ENCODE measurements around the gene MAPKAP1.

MAPKAP1 gene

GRCh38 chr9:125418404-125418803, 288.6 kb downstream of the MAPKAP1 start:
- no peak overlapping the region for H3K4me2 ChIP-seq (ENCODE audit: low read length)
- H3K79me2 ChIP-seq, result no peaks in the 10 kb centered on the region
- no peaks in the 10 kb centered on the region for H3K4me1 ChIP-seq
- no peaks in the 10 kb centered on the region for H3K36me3 ChIP-seq (ENCODE audit: control insufficient read depth, insufficient read depth, low read length)
- H3K4me3 ChIP-seq (ENCODE audit: low read depth, low read length), result no peak overlapping the region
- TF ChIP-seq, protein P1, sequence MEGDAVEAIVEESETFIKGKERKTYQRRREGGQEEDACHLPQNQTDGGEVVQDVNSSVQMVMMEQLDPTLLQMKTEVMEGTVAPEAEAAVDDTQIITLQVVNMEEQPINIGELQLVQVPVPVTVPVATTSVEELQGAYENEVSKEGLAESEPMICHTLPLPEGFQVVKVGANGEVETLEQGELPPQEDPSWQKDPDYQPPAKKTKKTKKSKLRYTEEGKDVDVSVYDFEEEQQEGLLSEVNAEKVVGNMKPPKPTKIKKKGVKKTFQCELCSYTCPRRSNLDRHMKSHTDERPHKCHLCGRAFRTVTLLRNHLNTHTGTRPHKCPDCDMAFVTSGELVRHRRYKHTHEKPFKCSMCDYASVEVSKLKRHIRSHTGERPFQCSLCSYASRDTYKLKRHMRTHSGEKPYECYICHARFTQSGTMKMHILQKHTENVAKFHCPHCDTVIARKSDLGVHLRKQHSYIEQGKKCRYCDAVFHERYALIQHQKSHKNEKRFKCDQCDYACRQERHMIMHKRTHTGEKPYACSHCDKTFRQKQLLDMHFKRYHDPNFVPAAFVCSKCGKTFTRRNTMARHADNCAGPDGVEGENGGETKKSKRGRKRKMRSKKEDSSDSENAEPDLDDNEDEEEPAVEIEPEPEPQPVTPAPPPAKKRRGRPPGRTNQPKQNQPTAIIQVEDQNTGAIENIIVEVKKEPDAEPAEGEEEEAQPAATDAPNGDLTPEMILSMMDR (IDR thresholded peaks at IDR 0.05), result no peak
- H3K9me3 ChIP-seq (ENCODE audit: control insufficient read depth, low read length), result no peaks in the 10 kb centered on the region
- no peaks in the 10 kb centered on the region for H3K27me3 ChIP-seq (ENCODE audit: control insufficient read depth, insufficient read depth, low read length)
- H2AFZ ChIP-seq, result no peak overlapping the region
- no peak overlapping the region for H3K9ac ChIP-seq
- no peak overlapping the region for H3K27ac ChIP-seq

GRCh38 chr9:125416517-125416916, 290.5 kb downstream of the MAPKAP1 start:
- Histone ChIP-seq H3K4me2 (ENCODE audit: low read length) (no peak overlapping the region), H3K27me3 (ENCODE audit: control insufficient read depth, insufficient read depth, low read length) (no peaks in the 10 kb centered on the region), H3K27ac (no peak overlapping the region), H3K4me1 (no peaks in the 10 kb centered on the region), H2AFZ (no peak overlapping the region), H3K9ac (no peak overlapping the region), H3K79me2 (no peaks in the 10 kb centered on the region), H3K9me3 (ENCODE audit: control insufficient read depth, low read length) (no peaks in the 10 kb centered on the region), H3K4me3 (ENCODE audit: low read depth, low read length) (no peak overlapping the region), H3K36me3 (ENCODE audit: control insufficient read depth, insufficient read depth, low read length) (no peaks in the 10 kb centered on the region)
- TF ChIP-seq, protein P1 (IDR thresholded peaks at IDR 0.05), result no peak

- no peaks in the 10 kb centered on the region for H3K36me3 ChIP-seq (ENCODE audit: control insufficient read depth, insufficient read depth, low read length)
- no peak overlapping the region for H3K4me2 ChIP-seq (ENCODE audit: low read length)
- H3K4me3 ChIP-seq (ENCODE audit: low read depth, low read length), result no peak overlapping the region
- no peaks in the 10 kb centered on the region for H3K27me3 ChIP-seq (ENCODE audit: control insufficient read depth, insufficient read depth, low read length)
- no peak overlapping the region for H3K9ac ChIP-seq
- no peaks in the 10 kb centered on the region for H3K79me2 ChIP-seq
- H2AFZ ChIP-seq, result no peak overlapping the region
- H3K27ac ChIP-seq, result no peak overlapping the region
- TF ChIP-seq, protein P1 (IDR thresholded peaks at IDR 0.05), result no peak
- H3K4me1 ChIP-seq, result no peaks in the 10 kb centered on the region
- H3K9me3 ChIP-seq (ENCODE audit: control insufficient read depth, low read length), result no peaks in the 10 kb centered on the region
These were observed 291.2 kb downstream of the MAPKAP1 start for GRCh38 chr9:125415583-125416460.

DNA sequence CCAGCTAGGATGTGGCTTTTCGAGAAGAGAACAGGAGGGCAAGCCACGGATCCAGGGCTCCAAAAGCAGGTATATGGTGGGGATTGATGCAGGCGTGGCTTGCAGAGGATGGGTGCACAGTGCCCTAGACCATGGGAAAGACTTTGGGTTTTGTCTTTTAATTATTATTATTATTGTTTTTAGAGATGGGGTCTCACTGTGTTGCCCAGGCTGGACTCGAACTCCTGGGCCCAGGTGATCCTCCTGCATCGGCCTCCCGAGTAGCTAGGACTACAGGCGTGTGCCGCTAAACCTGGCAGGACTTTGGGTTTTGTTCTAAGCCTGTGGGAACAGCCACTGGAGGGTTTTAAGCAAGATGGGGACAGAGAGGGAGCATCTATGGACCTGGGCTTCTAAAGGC, 293.4 kb downstream of the MAPKAP1 start:
- H3K4me1 ChIP-seq, result no peaks in the 10 kb centered on the region
- H3K27ac ChIP-seq, result no peak overlapping the region
- no peak overlapping the region for H3K9ac ChIP-seq
- H3K27me3 ChIP-seq (ENCODE audit: control insufficient read depth, insufficient read depth, low read length), result no peaks in the 10 kb centered on the region
- TF ChIP-seq, protein P1 (IDR thresholded peaks at IDR 0.05), result no peak
- H2AFZ ChIP-seq, result no peak overlapping the region
- H3K4me3 ChIP-seq (ENCODE audit: low read depth, low read length), result no peak overlapping the region
- H3K79me2 ChIP-seq, result no peaks in the 10 kb centered on the region
- H3K36me3 ChIP-seq (ENCODE audit: control insufficient read depth, insufficient read depth, low read length), result no peaks in the 10 kb centered on the region
- no peaks in the 10 kb centered on the region for H3K9me3 ChIP-seq (ENCODE audit: control insufficient read depth, low read length)
- H3K4me2 ChIP-seq (ENCODE audit: low read length), result no peak overlapping the region

GRCh38 chr9:125412166-125412565, 294.8 kb downstream of the MAPKAP1 start:
- H3K4me3 ChIP-seq (ENCODE audit: low read depth, low read length), result no peak overlapping the region
- H3K27ac ChIP-seq, result no peak overlapping the region
- H3K36me3 ChIP-seq (ENCODE audit: control insufficient read depth, insufficient read depth, low read length), result no peaks in the 10 kb centered on the region
- no peaks in the 10 kb centered on the region for H3K9me3 ChIP-seq (ENCODE audit: control insufficient read depth, low read length)
- H3K79me2 ChIP-seq, result no peaks in the 10 kb centered on the region
- no peak overlapping the region for H3K4me2 ChIP-seq (ENCODE audit: low read length)
- no peaks in the 10 kb centered on the region for H3K4me1 ChIP-seq
- no peak overlapping the region for H3K9ac ChIP-seq
- TF ChIP-seq, protein P1 (IDR thresholded peaks at IDR 0.05), result no peak
- no peaks in the 10 kb centered on the region for H3K27me3 ChIP-seq (ENCODE audit: control insufficient read depth, insufficient read depth, low read length)
- H2AFZ ChIP-seq, result no peak overlapping the region

All from parathyroid adenoma (tissue), 2 donors.